Spleen (tissue), 11 donors: Measurements from ENCODE around the gene GDPD1. TPM values are rescaled to one million over a fixed set of nuclear protein-coding genes. Genes with fewer than 3 reads are reported as not detected.

Experiments used
- DNase-seq: peaks from one replicate; pipeline ENCODE4 v3.0.0-alpha.2; 2020
- H3K27ac ChIP-seq, 8 donors: fragments of 200-600 bp; sonication (generic) in 7 of 8; 1 replicate in 4 of 8; 2 replicates in 4 of 8; pipeline versions ENCODE4 v1.5.0 to v1.8.0; 2016 to 2021; ENCODE audit warnings: inconsistent platforms in 4 of 8, mild to moderate bottlenecking in 4 of 8, moderate library complexity in 1 of 8
- H3K27me3 ChIP-seq, 7 donors: fragments of 200-600 bp; sonication (generic) in 6 of 7; replicated peaks in 1 of 7; 1 replicate in 4 of 7; 2 replicates in 3 of 7; pipeline versions ENCODE4 v1.5.0 to v1.8.0; 2016 to 2021; ENCODE audit warnings: inconsistent platforms in 3 of 7, mild to moderate bottlenecking in 1 of 7
- H3K36me3 ChIP-seq, 6 donors: fragments of 200-600 bp; sonication (generic) in 5 of 6; 1 replicate in 4 of 6; 2 replicates in 2 of 6; pipeline versions ENCODE4 v1.5.0 to v1.8.0; 2016 to 2021; ENCODE audit warnings: inconsistent platforms in 2 of 6
- H3K4me1 ChIP-seq, 6 donors: fragments of 200-600 bp; sonication (generic) in 5 of 6; 1 replicate in 3 of 6; 2 replicates in 3 of 6; pipeline versions ENCODE4 v1.5.0 to v1.8.0; 2016 to 2021; ENCODE audit warnings: inconsistent platforms in 3 of 6
- H3K4me3 ChIP-seq, 8 donors: fragments of 200-600 bp; sonication (generic) in 7 of 8; 1 replicate in 4 of 8; 2 replicates in 4 of 8; pipeline versions ENCODE4 v1.5.0 to v1.8.0; 2016 to 2021; ENCODE audit warnings: inconsistent platforms in 4 of 8, mild to moderate bottlenecking in 4 of 8, moderate library complexity in 2 of 8
- H3K9me3 ChIP-seq, 8 donors: fragments of 200-600 bp; sonication (generic) in 7 of 8; 1 replicate in 4 of 8; 2 replicates in 4 of 8; pipeline versions ENCODE4 v1.5.0 to v1.8.0; 2016 to 2021; ENCODE audit warnings: inconsistent platforms in 4 of 8
- POLR2A ChIP-seq, 3 donors: fragments of 450-650 bp; IDR thresholded peaks; one replicate each; pipeline ENCODE4 v1.5.1; 2017; ENCODE audit warnings: antibody characterized with exemption in 3 of 3, mild to moderate bottlenecking in 1 of 3
- POLR2AphosphoS5 ChIP-seq, 3 donors: sonication (generic); formaldehyde crosslinking; IDR thresholded peaks; one replicate each; pipeline ENCODE4 v1.5.1; 2017; ENCODE audit warnings: antibody characterized with exemption in 3 of 3
- WGBS, 5 donors: extraction: QIAGEN DNeasy Blood & Tissue Kit in 3 of 5; methylation state at CpG; one replicate each; pipeline versions ENCODE4 v1.1.5 to v1.1.7; 2013 to 2018; 5-methylcytosine and 5-hydroxymethylcytosine counted together
- intact Hi-C: fragments of 100-400 bp; cut with DNase I; formaldehyde crosslinking; loops from one replicate; pipeline ENCODE4 v1.15.0; 2023; ENCODE audit warnings: low total_unique reads
- polyA plus RNA-seq, 3 donors: library from polyadenylated mRNA; stranded (reverse); fragments of 200-250 nt; gene quantifications; one replicate each; pipeline ENCODE4 v1.2.1, GENCODE V29; 2013
- total RNA-seq, 7 donors: library from RNA; depleted of rRNA in 3 of 7; stranded (reverse); fragments of >200 nt in 3 of 7; fragmentation: NEBNext Ultra II Directional in 4 of 7; extraction: Animal tissue kit (Norgen Biotek cat#: 25700) in 4 of 7; gene quantifications; one replicate each; pipeline versions ENCODE4 v1.1.0 to v1.2.1, GENCODE V29; 2016 to 2021
- TF ChIP-seq, protein P1 (sequence below), 11 experiments: fragments of 200-600 bp in 7 of 11; fragments of 450-650 bp in 4 of 11; sonication (generic) in 4 of 11; IDR thresholded peaks in 8 of 11; conservative IDR thresholded peaks in 3 of 11; 1 replicate in 7 of 11; 2 replicates in 4 of 11; pipeline versions ENCODE4 v1.4.0 to v1.8.0; 2016 to 2021; ENCODE audit warnings: antibody characterized with exemption in 11 of 11, inconsistent platforms in 4 of 11, mild to moderate bottlenecking in 1 of 11
- donor health status: healthy with polysubstance abuse.
- donor health status: DM: no; HTN: no; CAD: no; lungs with moderate emphysema.
- donor health status: DM: no; HTN: no; CAD: no.
- donor health status: Bipolar disorder and iron deficiency.
- donor health status: healthy.
- donor health status: DM: no; HTN: no; CAD: no.
- donor health status: DM: yes; HTN: yes; CAD: no.

The GDPD1 gene
- total and polyA plus RNA-seq, 10 donors: 0.59 to 5.2 (median 2.4) TPM

DNA sequence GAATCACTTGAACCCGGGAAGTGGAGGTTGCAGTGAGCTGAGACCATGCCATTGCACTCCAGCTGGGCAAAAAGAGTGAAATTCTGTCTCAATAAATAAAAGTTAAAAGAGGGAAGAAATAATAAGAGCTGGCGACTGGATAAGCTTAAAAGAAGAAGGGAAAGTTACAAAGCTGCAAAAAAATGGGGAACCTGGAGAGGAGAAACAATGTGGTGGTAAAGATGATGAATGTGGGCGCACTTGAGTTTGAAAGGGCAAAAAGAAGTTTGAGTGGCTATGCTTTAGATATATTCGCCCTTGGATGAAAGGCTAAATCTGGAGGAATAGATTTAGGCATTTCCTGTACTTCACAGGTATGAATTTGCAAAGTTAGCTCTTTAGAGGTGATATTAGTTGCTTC, 58.1 kb downstream of the GDPD1 start:
- Histone ChIP-seq H3K4me1 (peaks cover 0 to 6% (median 0%) of the 10 kb centered on the region in 6 donors), H3K36me3 (peaks cover 0 to 5% (median 0%) of the 10 kb centered on the region in 6 donors), H3K4me3 (no peak overlapping the region), H3K9me3 (no peaks in the 10 kb centered on the region), H3K27ac (peak overlapping the region in 4 of 8 donors; percentile 43 to 81 (median 80)), H3K27me3 (no peaks in the 10 kb centered on the region)
- DNase-seq: no peak
- TF ChIP-seq POLR2AphosphoS5 (IDR thresholded peaks at IDR 0.05): no peak
- TF ChIP-seq POLR2A (IDR thresholded peaks at IDR 0.05): no peak
- TF ChIP-seq, protein P1, sequence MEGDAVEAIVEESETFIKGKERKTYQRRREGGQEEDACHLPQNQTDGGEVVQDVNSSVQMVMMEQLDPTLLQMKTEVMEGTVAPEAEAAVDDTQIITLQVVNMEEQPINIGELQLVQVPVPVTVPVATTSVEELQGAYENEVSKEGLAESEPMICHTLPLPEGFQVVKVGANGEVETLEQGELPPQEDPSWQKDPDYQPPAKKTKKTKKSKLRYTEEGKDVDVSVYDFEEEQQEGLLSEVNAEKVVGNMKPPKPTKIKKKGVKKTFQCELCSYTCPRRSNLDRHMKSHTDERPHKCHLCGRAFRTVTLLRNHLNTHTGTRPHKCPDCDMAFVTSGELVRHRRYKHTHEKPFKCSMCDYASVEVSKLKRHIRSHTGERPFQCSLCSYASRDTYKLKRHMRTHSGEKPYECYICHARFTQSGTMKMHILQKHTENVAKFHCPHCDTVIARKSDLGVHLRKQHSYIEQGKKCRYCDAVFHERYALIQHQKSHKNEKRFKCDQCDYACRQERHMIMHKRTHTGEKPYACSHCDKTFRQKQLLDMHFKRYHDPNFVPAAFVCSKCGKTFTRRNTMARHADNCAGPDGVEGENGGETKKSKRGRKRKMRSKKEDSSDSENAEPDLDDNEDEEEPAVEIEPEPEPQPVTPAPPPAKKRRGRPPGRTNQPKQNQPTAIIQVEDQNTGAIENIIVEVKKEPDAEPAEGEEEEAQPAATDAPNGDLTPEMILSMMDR (IDR thresholded peaks at IDR 0.05 in 8 of 11, conservative IDR thresholded peaks at IDR 0.05 in 3 of 11): no peak
- 66 to 77% (median 71%) methylated on average over 4 of the region's 4 CpGs for WGBS, 5 donors
- intact Hi-C loops: no loop called here

DNA sequence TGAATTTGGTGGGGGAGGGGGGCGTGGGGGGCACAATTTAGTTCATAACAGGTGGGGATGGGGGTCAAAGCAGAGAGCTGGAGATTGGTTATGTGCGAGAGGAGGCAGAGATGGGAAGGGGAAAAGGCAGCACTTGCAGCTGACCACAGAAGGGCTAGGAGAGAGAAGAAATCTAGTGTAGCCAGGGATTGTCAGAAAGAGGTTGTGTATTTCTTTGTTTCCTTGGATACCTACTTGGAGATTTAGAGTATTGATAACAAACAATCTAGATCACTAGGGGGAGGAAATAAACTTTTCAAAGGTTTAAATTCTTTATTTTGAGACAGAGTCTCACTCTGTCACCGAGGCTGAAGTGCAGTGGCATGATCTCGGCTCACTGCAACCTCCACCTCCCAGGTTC, 64.0 kb downstream of the GDPD1 start:
- 75 to 85% (median 82%) methylated on average over 4 of the region's 4 CpGs for WGBS, 5 donors
- H3K9me3 ChIP-seq: no peaks in the 10 kb centered on the region
- H3K27ac ChIP-seq: no peak overlapping the region
- peaks cover 0 to 15% (median 1%) of the 10 kb centered on the region in 6 donors for H3K4me1 ChIP-seq
- no peaks in the 10 kb centered on the region for H3K27me3 ChIP-seq
- intact Hi-C loops: no loop called here
- TF ChIP-seq, protein P1 (IDR thresholded peaks at IDR 0.05 in 8 of 11, conservative IDR thresholded peaks at IDR 0.05 in 3 of 11): no peak
- TF ChIP-seq POLR2AphosphoS5 (IDR thresholded peaks at IDR 0.05): no peak
- TF ChIP-seq POLR2A (IDR thresholded peaks at IDR 0.05): no peak
- no peak overlapping the region for H3K4me3 ChIP-seq
- DNase-seq: no peak
- no peaks in the 10 kb centered on the region for H3K36me3 ChIP-seq

- Histone ChIP-seq H3K27ac (peak overlapping the region in 5 of 8 donors; percentile 43 to 74 (median 52)), H3K4me3 (no peak overlapping the region), H3K9me3 (no peaks in the 10 kb centered on the region), H3K27me3 (no peaks in the 10 kb centered on the region), H3K36me3 (no peaks in the 10 kb centered on the region), H3K4me1 (peaks cover 0 to 33% (median 14%) of the 10 kb centered on the region in 6 donors)
- intact Hi-C loops: no loop called here
- no peak for DNase-seq
- TF ChIP-seq POLR2AphosphoS5 (IDR thresholded peaks at IDR 0.05): peak in 1 of 3 donors; percentile 70
- TF ChIP-seq, protein P1 (IDR thresholded peaks at IDR 0.05 in 8 of 11, conservative IDR thresholded peaks at IDR 0.05 in 3 of 11): no peak
- WGBS, 5 donors: 4 to 18% (median 13%) methylated on average over 1 of the region's 1 CpG
Observed at GRCh38 chr17:59287452-59287851, 67.1 kb downstream of the GDPD1 start.

DNA sequence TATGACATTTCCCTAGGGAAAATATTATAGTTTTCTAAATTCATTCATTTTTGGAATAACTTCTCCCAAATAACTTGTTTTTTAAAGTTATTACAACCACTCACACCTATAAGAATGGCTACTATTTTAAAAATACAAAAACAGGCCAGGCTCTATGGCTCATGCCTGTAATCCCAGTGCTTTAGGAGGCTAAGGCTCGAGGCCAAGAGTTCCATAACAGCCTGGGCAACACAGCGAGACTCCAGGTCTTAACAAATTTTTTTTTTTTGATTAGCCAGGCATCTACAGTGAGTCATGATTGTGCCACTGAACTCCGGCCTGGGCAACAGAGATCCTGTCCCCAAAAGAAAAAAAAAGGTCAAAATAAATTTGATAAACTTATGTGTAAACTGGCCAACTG, 67.6 kb downstream of the GDPD1 start:
- no peaks in the 10 kb centered on the region for H3K9me3 ChIP-seq
- WGBS, 5 donors: 40 to 66% (median 62%) methylated on average over 3 of the region's 3 CpGs
- TF ChIP-seq POLR2AphosphoS5 (IDR thresholded peaks at IDR 0.05) (no peak), POLR2A (IDR thresholded peaks at IDR 0.05) (no peak)
- TF ChIP-seq, protein P1 (IDR thresholded peaks at IDR 0.05 in 8 of 11, conservative IDR thresholded peaks at IDR 0.05 in 3 of 11): no peak
- peaks cover 0 to 33% (median 14%) of the 10 kb centered on the region in 6 donors for H3K4me1 ChIP-seq
- no peaks in the 10 kb centered on the region for H3K27me3 ChIP-seq
- no peaks in the 10 kb centered on the region for H3K36me3 ChIP-seq
- peak overlapping the region in 5 of 8 donors; percentile 43 to 74 (median 52) for H3K27ac ChIP-seq
- no peak overlapping the region for H3K4me3 ChIP-seq
- intact Hi-C loops: no loop called here
- DNase-seq: no peak
